ENCODE data around the gene STARD6.

STARD6 gene

DNA sequence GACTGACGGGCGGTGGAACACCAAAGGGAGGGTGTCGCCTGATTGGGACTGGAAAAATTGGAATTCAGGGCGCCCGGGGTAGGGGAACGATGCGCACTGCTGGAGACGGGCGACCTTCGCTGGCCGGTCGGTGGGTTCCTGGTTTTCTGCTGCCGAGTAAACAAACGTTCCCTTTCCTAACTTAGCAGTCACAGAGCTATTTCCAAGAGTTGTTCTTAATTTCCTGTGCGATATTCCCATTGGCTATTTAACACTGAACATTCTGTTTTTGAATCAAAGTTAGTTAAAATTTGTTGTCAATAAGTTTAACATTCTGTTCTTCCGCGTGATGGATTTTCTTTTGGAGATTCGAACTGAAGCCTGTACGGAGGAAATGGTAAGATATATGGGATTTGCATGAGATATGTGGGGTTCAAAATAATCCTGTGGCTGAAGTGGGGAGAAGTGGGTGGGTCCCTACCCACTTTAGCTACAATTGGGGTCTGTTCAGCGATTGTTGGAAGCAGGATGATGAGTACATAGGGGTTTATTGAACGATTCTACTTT lies 910 bp upstream of the STARD6 start:
- ATAC-seq (ENCODE audit: insufficient read depth, low read depth) = peak; percentile 15; the same call in 2 of the 3 replicates
- peak overlapping the region; percentile 87 for H3K4me2 ChIP-seq (ENCODE audit: insufficient read depth, low read length)
- no peak for DNase-seq

DNA sequence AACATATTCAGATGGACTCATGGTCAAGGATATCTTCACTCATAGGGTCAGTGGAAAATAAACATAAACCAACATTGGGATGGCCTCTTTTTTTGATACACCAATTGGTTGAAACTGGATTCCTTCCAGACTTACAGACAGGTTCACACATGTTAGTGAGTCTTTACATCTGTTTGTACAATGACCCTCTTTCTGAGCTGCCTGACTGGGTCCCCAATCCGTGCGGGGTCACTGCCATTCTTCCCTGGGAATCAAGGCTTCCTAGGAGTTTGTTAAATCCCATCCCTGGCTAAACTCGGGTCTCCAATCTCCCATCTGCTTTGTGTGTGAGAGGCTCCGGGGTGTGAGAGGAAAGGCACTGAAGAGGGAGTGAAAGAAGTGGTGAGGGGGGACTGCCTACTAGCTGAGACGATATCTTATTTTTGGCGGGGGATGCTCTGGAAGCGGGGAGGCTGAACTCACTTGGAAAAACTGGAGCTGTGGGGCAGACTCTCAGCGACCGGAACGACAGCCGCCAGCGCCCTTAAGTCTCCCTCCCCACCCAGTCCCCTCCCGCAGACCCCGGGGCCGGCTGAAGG lies 487 bp downstream of the STARD6 start:
- TF ChIP-seq EZH2 (IDR thresholded peaks at IDR 0.05; ENCODE audit: borderline replicate concordance, low read depth, low read length, severe bottlenecking) = no peak
- TF ChIP-seq, protein P1, sequence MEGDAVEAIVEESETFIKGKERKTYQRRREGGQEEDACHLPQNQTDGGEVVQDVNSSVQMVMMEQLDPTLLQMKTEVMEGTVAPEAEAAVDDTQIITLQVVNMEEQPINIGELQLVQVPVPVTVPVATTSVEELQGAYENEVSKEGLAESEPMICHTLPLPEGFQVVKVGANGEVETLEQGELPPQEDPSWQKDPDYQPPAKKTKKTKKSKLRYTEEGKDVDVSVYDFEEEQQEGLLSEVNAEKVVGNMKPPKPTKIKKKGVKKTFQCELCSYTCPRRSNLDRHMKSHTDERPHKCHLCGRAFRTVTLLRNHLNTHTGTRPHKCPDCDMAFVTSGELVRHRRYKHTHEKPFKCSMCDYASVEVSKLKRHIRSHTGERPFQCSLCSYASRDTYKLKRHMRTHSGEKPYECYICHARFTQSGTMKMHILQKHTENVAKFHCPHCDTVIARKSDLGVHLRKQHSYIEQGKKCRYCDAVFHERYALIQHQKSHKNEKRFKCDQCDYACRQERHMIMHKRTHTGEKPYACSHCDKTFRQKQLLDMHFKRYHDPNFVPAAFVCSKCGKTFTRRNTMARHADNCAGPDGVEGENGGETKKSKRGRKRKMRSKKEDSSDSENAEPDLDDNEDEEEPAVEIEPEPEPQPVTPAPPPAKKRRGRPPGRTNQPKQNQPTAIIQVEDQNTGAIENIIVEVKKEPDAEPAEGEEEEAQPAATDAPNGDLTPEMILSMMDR (IDR thresholded peaks at IDR 0.05; ENCODE audit: borderline replicate concordance, extremely low read depth, low read length, poor library complexity, severe bottlenecking) = no peak
- ATAC-seq (ENCODE audit: insufficient read depth, low read depth) (peak; percentile 60), DNase-seq (no peak)

More for the DNA sequence above, 910 bp upstream of the STARD6 start:
- Histone ChIP-seq H2AFZ (ENCODE audit: low read depth, low read length) (peak overlapping the region; percentile 96), H4K20me1 (ENCODE audit: insufficient read depth, low read length) (no peaks in the 10 kb centered on the region), H3K4me3 (ENCODE audit: low read depth in 1 of 2, low read length in 2 of 2) (peak overlapping the region; percentile 67 to 80), H3K27me3 (ENCODE audit: insufficient read depth, low read length, poor library complexity) (no peaks in the 10 kb centered on the region), H3K4me1 (ENCODE audit: insufficient read depth, low read length) (peaks cover 27% of the 10 kb centered on the region), H3K79me2 (ENCODE audit: insufficient read depth, low read length) (peaks cover 27% of the 10 kb centered on the region), H3K27ac (ENCODE audit: low read length) (peak overlapping the region; percentile 94), H3K9ac (ENCODE audit: low read depth, low read length) (peak overlapping the region; percentile 84), H3K36me3 (ENCODE audit: insufficient read depth, low read length) (peaks cover 19% of the 10 kb centered on the region), H3K9me3 (ENCODE audit: insufficient read depth, low read length, severe bottlenecking) (no peaks in the 10 kb centered on the region)
- no peak for TF ChIP-seq EZH2 (IDR thresholded peaks at IDR 0.05; ENCODE audit: borderline replicate concordance, low read depth, low read length, severe bottlenecking)
- TF ChIP-seq, protein P1 (IDR thresholded peaks at IDR 0.05; ENCODE audit: borderline replicate concordance, extremely low read depth, low read length, poor library complexity, severe bottlenecking) = no peak

DNA sequence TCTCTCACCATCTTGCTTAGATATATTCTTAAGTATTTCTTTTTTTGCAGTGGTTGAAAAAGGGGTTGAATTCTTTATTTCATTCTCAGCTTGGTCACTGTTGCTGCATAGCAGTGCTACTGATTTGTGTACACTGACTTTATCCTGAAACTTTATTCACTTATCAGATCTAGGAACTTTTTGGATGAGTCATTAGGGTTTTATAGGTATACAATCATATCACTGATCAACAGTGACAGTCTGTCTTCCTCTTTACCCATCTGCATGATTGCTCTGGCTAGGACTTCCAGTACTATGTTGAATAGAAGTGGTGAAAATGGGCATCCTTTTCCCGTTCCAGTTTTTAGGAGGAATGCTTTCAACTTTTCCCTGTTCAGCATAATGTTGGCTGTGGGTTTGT lies 6.5 kb downstream of the STARD6 start:
- TF ChIP-seq, protein P1 (IDR thresholded peaks at IDR 0.05; ENCODE audit: borderline replicate concordance, extremely low read depth, low read length, poor library complexity, severe bottlenecking) = no peak
- no peak for TF ChIP-seq EZH2 (IDR thresholded peaks at IDR 0.05; ENCODE audit: borderline replicate concordance, low read depth, low read length, severe bottlenecking)
- Histone ChIP-seq H3K4me2 (ENCODE audit: insufficient read depth, low read length) (no peak overlapping the region), H3K4me3 (ENCODE audit: low read depth in 1 of 2, low read length in 2 of 2) (no peak overlapping the region), H3K9me3 (ENCODE audit: insufficient read depth, low read length, severe bottlenecking) (no peaks in the 10 kb centered on the region), H4K20me1 (ENCODE audit: insufficient read depth, low read length) (no peaks in the 10 kb centered on the region), H3K79me2 (ENCODE audit: insufficient read depth, low read length) (no peaks in the 10 kb centered on the region), H3K36me3 (ENCODE audit: insufficient read depth, low read length) (no peaks in the 10 kb centered on the region), H3K4me1 (ENCODE audit: insufficient read depth, low read length) (no peaks in the 10 kb centered on the region), H3K9ac (ENCODE audit: low read depth, low read length) (no peak overlapping the region), H3K27ac (ENCODE audit: low read length) (no peak overlapping the region), H3K27me3 (ENCODE audit: insufficient read depth, low read length, poor library complexity) (peaks cover 2% of the 10 kb centered on the region), H2AFZ (ENCODE audit: low read depth, low read length) (no peak overlapping the region)
- ATAC-seq (ENCODE audit: insufficient read depth, low read depth) (no peak), DNase-seq (no peak)

More for the DNA sequence above, 487 bp downstream of the STARD6 start:
- no peaks in the 10 kb centered on the region for H3K9me3 ChIP-seq (ENCODE audit: insufficient read depth, low read length, severe bottlenecking)
- peak overlapping the region; percentile 67 to 80 for H3K4me3 ChIP-seq (ENCODE audit: low read depth in 1 of 2, low read length in 2 of 2)
- peak overlapping the region; percentile 94 for H3K27ac ChIP-seq (ENCODE audit: low read length)
- peaks cover 27% of the 10 kb centered on the region for H3K79me2 ChIP-seq (ENCODE audit: insufficient read depth, low read length)
- H4K20me1 ChIP-seq (ENCODE audit: insufficient read depth, low read length) = no peaks in the 10 kb centered on the region
- H3K9ac ChIP-seq (ENCODE audit: low read depth, low read length) = peak overlapping the region; percentile 84
- no peaks in the 10 kb centered on the region for H3K27me3 ChIP-seq (ENCODE audit: insufficient read depth, low read length, poor library complexity)
- peak overlapping the region; percentile 87 for H3K4me2 ChIP-seq (ENCODE audit: insufficient read depth, low read length)
- H3K36me3 ChIP-seq (ENCODE audit: insufficient read depth, low read length) = peaks cover 18% of the 10 kb centered on the region
- H2AFZ ChIP-seq (ENCODE audit: low read depth, low read length) = peak overlapping the region; percentile 96
- peaks cover 27% of the 10 kb centered on the region for H3K4me1 ChIP-seq (ENCODE audit: insufficient read depth, low read length)
